Aorta (tissue), 4 donors: ENCODE data around the gene KRTAP9-8. TPM values are rescaled to one million over a fixed set of nuclear protein-coding genes. Genes with fewer than 3 reads are reported as not detected.

Experiments
- polyA plus RNA-seq, 2 donors: library from polyadenylated mRNA; stranded (reverse); fragments of 200-250 nt; gene quantifications; one replicate each; pipeline ENCODE4 v1.2.3, GENCODE V29; 2013
- total RNA-seq, 2 donors: library from RNA; stranded (reverse); fragmentation: NEBNext Ultra II Directional; extraction: Animal tissue kit (Norgen Biotek cat#: 25700); gene quantifications; one replicate each; pipeline ENCODE4 v1.2.1, GENCODE V29; 2021
- donor health status: healthy with polysubstance abuse.
- donor health status: Bipolar disorder and iron deficiency.
- donor health status: DM: no; HTN: no; CAD: no.
- donor health status: DM: yes; HTN: yes; CAD: no.

The KRTAP9-8 gene
- total and polyA plus RNA-seq, 4 donors, result not detected

Other genes with a start within 250 kb of the KRTAP9-8 start
Only the 30 nearest of the 41 such genes appear.
- not detected for gene KRTAP2-2, start 182.8 kb upstream of the KRTAP9-8 start, total RNA-seq
- not detected for gene KRTAP2-2, start 182.8 kb upstream of the KRTAP9-8 start, polyA plus RNA-seq
- gene KRTAP2-3, start 177.9 kb upstream of the KRTAP9-8 start, total RNA-seq, result not detected
- gene KRTAP2-3, start 177.9 kb upstream of the KRTAP9-8 start, polyA plus RNA-seq, result not detected
- gene KRTAP2-4, start 172.1 kb upstream of the KRTAP9-8 start, total RNA-seq, result not detected
- gene KRTAP2-4, start 172.1 kb upstream of the KRTAP9-8 start, polyA plus RNA-seq, result not detected
- not detected for gene KRTAP4-7, start 153.8 kb upstream of the KRTAP9-8 start, total RNA-seq
- gene KRTAP4-7, start 153.8 kb upstream of the KRTAP9-8 start, polyA plus RNA-seq, result not detected
- gene KRTAP4-8, start 139.9 kb upstream of the KRTAP9-8 start, total RNA-seq, result not detected
- gene KRTAP4-8, start 139.9 kb upstream of the KRTAP9-8 start, polyA plus RNA-seq, result not detected
- not detected for gene KRTAP4-16, start 135.8 kb upstream of the KRTAP9-8 start, total RNA-seq
- gene KRTAP4-16, start 135.8 kb upstream of the KRTAP9-8 start, polyA plus RNA-seq, result not detected
- not detected for gene KRTAP4-9, start 132.6 kb upstream of the KRTAP9-8 start, total RNA-seq
- under 1 TPM in 1 of 2 donors, not detected in 1; 0.13 TPM for gene KRTAP4-9, start 132.6 kb upstream of the KRTAP9-8 start, polyA plus RNA-seq
- gene KRTAP4-11, start 119.6 kb upstream of the KRTAP9-8 start, total RNA-seq, result not detected
- not detected for gene KRTAP4-11, start 119.6 kb upstream of the KRTAP9-8 start, polyA plus RNA-seq
- gene KRTAP4-12, start 113.8 kb upstream of the KRTAP9-8 start, total RNA-seq, result not detected
- gene KRTAP4-12, start 113.8 kb upstream of the KRTAP9-8 start, polyA plus RNA-seq, result not detected
- gene KRTAP4-6, start 97.5 kb upstream of the KRTAP9-8 start, total RNA-seq, result not detected
- not detected for gene KRTAP4-6, start 97.5 kb upstream of the KRTAP9-8 start, polyA plus RNA-seq
- gene KRTAP4-5, start 88.2 kb upstream of the KRTAP9-8 start, total RNA-seq, result not detected
- gene KRTAP4-5, start 88.2 kb upstream of the KRTAP9-8 start, polyA plus RNA-seq, result not detected
- gene KRTAP4-4, start 77.3 kb upstream of the KRTAP9-8 start, total RNA-seq, result not detected
- not detected for gene KRTAP4-4, start 77.3 kb upstream of the KRTAP9-8 start, polyA plus RNA-seq
- not detected for gene KRTAP4-3, start 69.8 kb upstream of the KRTAP9-8 start, total RNA-seq
- gene KRTAP4-3, start 69.8 kb upstream of the KRTAP9-8 start, polyA plus RNA-seq, result not detected
- gene KRTAP4-2, start 59.8 kb upstream of the KRTAP9-8 start, total RNA-seq, result not detected
- not detected for gene KRTAP4-2, start 59.8 kb upstream of the KRTAP9-8 start, polyA plus RNA-seq
- not detected for gene KRTAP4-1, start 53.1 kb upstream of the KRTAP9-8 start, total RNA-seq
- gene KRTAP4-1, start 53.1 kb upstream of the KRTAP9-8 start, polyA plus RNA-seq, result not detected
- not detected for gene KRTAP9-1, start 48.1 kb upstream of the KRTAP9-8 start, total RNA-seq
- gene KRTAP9-1, start 48.1 kb upstream of the KRTAP9-8 start, polyA plus RNA-seq, result not detected
- gene KRTAP9-2, start 11.4 kb upstream of the KRTAP9-8 start, total RNA-seq, result not detected
- gene KRTAP9-2, start 11.4 kb upstream of the KRTAP9-8 start, polyA plus RNA-seq, result not detected
- not detected for gene KRTAP9-3, start 5.5 kb upstream of the KRTAP9-8 start, total RNA-seq
- not detected for gene KRTAP9-3, start 5.5 kb upstream of the KRTAP9-8 start, polyA plus RNA-seq
- gene KRTAP9-4, start 11.7 kb downstream of the KRTAP9-8 start, total RNA-seq, result not detected
- gene KRTAP9-4, start 11.7 kb downstream of the KRTAP9-8 start, polyA plus RNA-seq, result under 1 TPM in 1 of 2 donors, not detected in 1; 0.75 TPM
- not detected for gene KRTAP9-9, start 17.4 kb downstream of the KRTAP9-8 start, total RNA-seq
- not detected for gene KRTAP9-9, start 17.4 kb downstream of the KRTAP9-8 start, polyA plus RNA-seq
- not detected for gene KRTAP9-6, start 27.4 kb downstream of the KRTAP9-8 start, total RNA-seq
- gene KRTAP9-6, start 27.4 kb downstream of the KRTAP9-8 start, polyA plus RNA-seq, result not detected
- gene KRTAP9-7, start 37.7 kb downstream of the KRTAP9-8 start, total RNA-seq, result not detected
- gene KRTAP9-7, start 37.7 kb downstream of the KRTAP9-8 start, polyA plus RNA-seq, result not detected
- not detected for gene KRTAP29-1, start 64.9 kb downstream of the KRTAP9-8 start, total RNA-seq
- not detected for gene KRTAP29-1, start 64.9 kb downstream of the KRTAP9-8 start, polyA plus RNA-seq
- not detected for gene KRTAP16-1, start 71.3 kb downstream of the KRTAP9-8 start, total RNA-seq
- not detected for gene KRTAP16-1, start 71.3 kb downstream of the KRTAP9-8 start, polyA plus RNA-seq
- gene KRTAP17-1, start 77.7 kb downstream of the KRTAP9-8 start, total RNA-seq, result not detected
- not detected for gene KRTAP17-1, start 77.7 kb downstream of the KRTAP9-8 start, polyA plus RNA-seq
- gene KRT33A, start 112.8 kb downstream of the KRTAP9-8 start, total RNA-seq, result not detected
- not detected for gene KRT33A, start 112.8 kb downstream of the KRTAP9-8 start, polyA plus RNA-seq
- gene KRT33B, start 131.8 kb downstream of the KRTAP9-8 start, total RNA-seq, result not detected
- gene KRT33B, start 131.8 kb downstream of the KRTAP9-8 start, polyA plus RNA-seq, result not detected
- not detected for gene KRT34, start 144.3 kb downstream of the KRTAP9-8 start, total RNA-seq
- gene KRT34, start 144.3 kb downstream of the KRTAP9-8 start, polyA plus RNA-seq, result not detected
- not detected for gene KRT31, start 159.6 kb downstream of the KRTAP9-8 start, total RNA-seq
- not detected for gene KRT31, start 159.6 kb downstream of the KRTAP9-8 start, polyA plus RNA-seq
- not detected for gene KRT37, start 186.6 kb downstream of the KRTAP9-8 start, total RNA-seq
- gene KRT37, start 186.6 kb downstream of the KRTAP9-8 start, polyA plus RNA-seq, result not detected